Astrocyte (in vitro differentiated cells and primary cell): ENCODE results near the gene FER. TPM values are rescaled to one million over a fixed set of nuclear protein-coding genes. Genes with fewer than 3 reads are reported as not detected.
A peak's percentile ranks its signal among the peaks of the same experiment; 100 is the strongest.
"Not testable (repeated sequence)": the region's sequence is repeated elsewhere in the genome, so short reads cannot be mapped to it uniquely, and the experiment has no call there.

Experiments used
- DNase-seq: peaks from one replicate; pipeline ENCODE4 v3.0.0-alpha.2; 2010; ENCODE audit warnings: low read depth
- FAIRE-seq: peaks from 2 replicates; lab custom pipeline; 2011; peaks lifted over from hg19 to GRCh38; lab: Jason Lieb, UNC
- H2AFZ ChIP-seq: 2 replicates; pipeline ENCODE4 v1.6.0; 2012; ENCODE audit warnings: low read depth, low read length, inconsistent platforms
- H3K27ac ChIP-seq: 2 replicates; pipeline ENCODE4 v1.5.1; 2011; ENCODE audit warnings: low read depth, low read length, inconsistent platforms
- H3K27me3 ChIP-seq: 2 replicates; pipeline ENCODE4 v1.6.0; 2011; ENCODE audit warnings: low read length, inconsistent platforms; ENCODE audit not compliant: insufficient read depth
- H3K36me3 ChIP-seq: 2 replicates; pipeline ENCODE4 v1.5.1; 2011; ENCODE audit warnings: low read length, inconsistent platforms; ENCODE audit not compliant: insufficient read depth
- H3K4me1 ChIP-seq: 2 replicates; pipeline ENCODE4 v1.5.1; 2011; ENCODE audit warnings: low read length, inconsistent platforms; ENCODE audit not compliant: insufficient read depth
- H3K4me2 ChIP-seq: 2 replicates; pipeline ENCODE4 v1.6.0; 2012; ENCODE audit warnings: low read length, inconsistent platforms
- H3K4me3 ChIP-seq: 2 replicates; pipeline ENCODE4 v1.5.1; 2011; ENCODE audit warnings: low read depth, mild to moderate bottlenecking, low read length, inconsistent platforms; ENCODE audit not compliant: insufficient read depth
- H3K79me2 ChIP-seq: 2 replicates; pipeline ENCODE4 v1.6.0; 2012; ENCODE audit warnings: mild to moderate bottlenecking, low read length, inconsistent platforms; ENCODE audit not compliant: insufficient read depth
- H3K9ac ChIP-seq: 2 replicates; pipeline ENCODE4 v1.6.0; 2012; ENCODE audit warnings: mild to moderate bottlenecking, low read length, inconsistent platforms
- H3K9me3 ChIP-seq: 2 replicates; pipeline ENCODE4 v1.5.1; 2012; ENCODE audit warnings: low read depth, mild to moderate bottlenecking, low read length, inconsistent platforms; ENCODE audit not compliant: insufficient read depth
- H4K20me1 ChIP-seq: 2 replicates; pipeline ENCODE4 v1.6.0; 2012; ENCODE audit warnings: low read length, inconsistent platforms; ENCODE audit not compliant: insufficient read depth
- H3K27ac Mint-ChIP-seq: one replicate; pipeline ENCODE4 v1.8.0; 2021; ENCODE audit warnings: mild to moderate bottlenecking, mixed read lengths; ENCODE audit not compliant: unreplicated experiment
- H3K27me3 Mint-ChIP-seq: one replicate; pipeline ENCODE4 v1.8.0; 2021; ENCODE audit warnings: low read depth, mixed read lengths; ENCODE audit not compliant: unreplicated experiment
- H3K36me3 Mint-ChIP-seq: one replicate; pipeline ENCODE4 v1.8.0; 2021; ENCODE audit warnings: low read depth, mixed read lengths; ENCODE audit not compliant: unreplicated experiment
- H3K4me1 Mint-ChIP-seq: one replicate; pipeline ENCODE4 v1.8.0; 2021; ENCODE audit warnings: low read depth, mixed read lengths; ENCODE audit not compliant: unreplicated experiment
- H3K4me3 Mint-ChIP-seq: one replicate; pipeline ENCODE4 v1.8.0; 2021; ENCODE audit warnings: mild to moderate bottlenecking, moderate library complexity, mixed read lengths; ENCODE audit not compliant: unreplicated experiment
- H3K9me3 Mint-ChIP-seq: one replicate; pipeline ENCODE4 v1.8.0; 2021; ENCODE audit warnings: mild to moderate bottlenecking, mixed read lengths; ENCODE audit not compliant: unreplicated experiment
- EZH2 ChIP-seq: IDR thresholded peaks from 2 replicates; pipeline ENCODE4 v1.6.1; 2012; ENCODE audit warnings: mild to moderate bottlenecking, low read length, inconsistent platforms; ENCODE audit not compliant: insufficient read depth
- total RNA-seq: library from RNA; stranded (reverse); gene quantifications from 2 replicates; pipeline ENCODE4 v1.2.1, GENCODE V29; 2021
- TF ChIP-seq, protein P1 (sequence below): IDR thresholded peaks from 2 replicates; pipeline ENCODE4 v1.5.1; 2011; ENCODE audit warnings: low read depth, mild to moderate bottlenecking, inconsistent platforms, low read length, moderate library complexity; ENCODE audit not compliant: insufficient read depth

FER gene
- total RNA-seq, 1 donor from 2014 or later: 21.6 TPM

DNA sequence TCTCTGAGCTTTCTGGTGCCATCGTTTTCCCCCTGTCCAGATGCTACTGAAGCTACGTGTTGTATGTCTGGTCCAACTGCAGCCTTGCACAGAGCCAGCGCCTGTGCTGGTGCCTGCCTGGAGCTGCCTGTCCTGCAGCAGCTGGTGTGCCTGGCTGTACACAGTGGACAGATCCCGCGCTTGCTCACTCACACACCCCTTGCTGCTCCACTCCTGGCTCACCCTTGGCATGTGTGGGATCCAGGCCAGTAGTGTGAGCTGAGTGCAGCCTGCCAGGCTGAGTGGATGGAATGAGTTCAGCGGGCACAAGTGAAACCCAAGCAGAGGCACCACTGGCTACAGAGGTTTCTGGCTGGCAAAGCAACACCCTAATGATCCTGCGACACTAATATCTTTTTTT, 40.4 kb downstream of the FER start:
- Mint-ChIP-seq H3K36me3 (peaks cover 34% of the 10 kb centered on the region), H3K27ac (no peak overlapping the region)
- no peak for FAIRE-seq

DNA sequence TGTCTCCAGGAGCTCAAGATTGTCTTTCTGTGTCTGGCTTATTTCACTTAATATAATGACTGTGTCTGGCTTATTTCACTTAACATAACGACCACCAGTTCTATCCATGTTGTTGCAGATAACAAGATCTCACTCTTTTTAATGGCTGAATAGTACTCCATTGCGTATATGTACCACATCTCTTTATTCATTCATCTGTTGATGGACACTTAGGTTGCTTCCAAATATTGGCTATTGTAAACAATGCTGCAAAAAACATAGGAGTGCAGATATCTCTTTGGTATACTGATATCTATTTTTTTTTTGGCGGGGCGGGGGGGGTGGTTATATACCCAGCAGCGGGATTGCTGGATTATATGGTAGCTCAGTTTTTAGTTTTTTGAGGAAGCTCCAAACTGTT, 45.5 kb downstream of the FER start:
- Histone ChIP-seq H3K79me2 (peaks cover 32% of the 10 kb centered on the region), H3K4me1 (no peaks in the 10 kb centered on the region), H3K4me2 (no peak overlapping the region), H3K36me3 (no peaks in the 10 kb centered on the region), H3K9ac (no peak overlapping the region), H3K9me3 (no peaks in the 10 kb centered on the region), H3K27ac (no peak overlapping the region), H3K27me3 (no peaks in the 10 kb centered on the region), H2AFZ (no peak overlapping the region), H3K4me3 (no peak overlapping the region), H4K20me1 (no peaks in the 10 kb centered on the region)
- peak; percentile 20 for FAIRE-seq
- Mint-ChIP-seq H3K4me3 (no peak overlapping the region), H3K36me3 (peaks cover 15% of the 10 kb centered on the region), H3K27me3 (no peaks in the 10 kb centered on the region), H3K9me3 (no peaks in the 10 kb centered on the region), H3K4me1 (no peaks in the 10 kb centered on the region), H3K27ac (no peak overlapping the region)
- TF ChIP-seq, protein P1, sequence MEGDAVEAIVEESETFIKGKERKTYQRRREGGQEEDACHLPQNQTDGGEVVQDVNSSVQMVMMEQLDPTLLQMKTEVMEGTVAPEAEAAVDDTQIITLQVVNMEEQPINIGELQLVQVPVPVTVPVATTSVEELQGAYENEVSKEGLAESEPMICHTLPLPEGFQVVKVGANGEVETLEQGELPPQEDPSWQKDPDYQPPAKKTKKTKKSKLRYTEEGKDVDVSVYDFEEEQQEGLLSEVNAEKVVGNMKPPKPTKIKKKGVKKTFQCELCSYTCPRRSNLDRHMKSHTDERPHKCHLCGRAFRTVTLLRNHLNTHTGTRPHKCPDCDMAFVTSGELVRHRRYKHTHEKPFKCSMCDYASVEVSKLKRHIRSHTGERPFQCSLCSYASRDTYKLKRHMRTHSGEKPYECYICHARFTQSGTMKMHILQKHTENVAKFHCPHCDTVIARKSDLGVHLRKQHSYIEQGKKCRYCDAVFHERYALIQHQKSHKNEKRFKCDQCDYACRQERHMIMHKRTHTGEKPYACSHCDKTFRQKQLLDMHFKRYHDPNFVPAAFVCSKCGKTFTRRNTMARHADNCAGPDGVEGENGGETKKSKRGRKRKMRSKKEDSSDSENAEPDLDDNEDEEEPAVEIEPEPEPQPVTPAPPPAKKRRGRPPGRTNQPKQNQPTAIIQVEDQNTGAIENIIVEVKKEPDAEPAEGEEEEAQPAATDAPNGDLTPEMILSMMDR: no peak
- no peak for TF ChIP-seq EZH2
- no peak for DNase-seq

More for the DNA sequence above, 40.4 kb downstream of the FER start:
- H3K9ac ChIP-seq: no peak overlapping the region
- Mint-ChIP-seq H3K4me1 (no peaks in the 10 kb centered on the region), H3K9me3 (peaks cover 11% of the 10 kb centered on the region), H3K4me3 (no peak overlapping the region), H3K27me3 (no peaks in the 10 kb centered on the region)
- peaks cover 4% of the 10 kb centered on the region for H3K9me3 ChIP-seq
- no peaks in the 10 kb centered on the region for H3K36me3 ChIP-seq
- TF ChIP-seq EZH2: no peak
- TF ChIP-seq, protein P1: no peak
- H3K4me2 ChIP-seq: no peak overlapping the region
- peaks cover 14% of the 10 kb centered on the region for H4K20me1 ChIP-seq
- H3K79me2 ChIP-seq: peaks cover 62% of the 10 kb centered on the region
- H3K27ac ChIP-seq: no peak overlapping the region
- no peaks in the 10 kb centered on the region for H3K4me1 ChIP-seq
- no peaks in the 10 kb centered on the region for H3K27me3 ChIP-seq
- no peak overlapping the region for H3K4me3 ChIP-seq
- H2AFZ ChIP-seq: no peak overlapping the region
- DNase-seq: no peak

DNA sequence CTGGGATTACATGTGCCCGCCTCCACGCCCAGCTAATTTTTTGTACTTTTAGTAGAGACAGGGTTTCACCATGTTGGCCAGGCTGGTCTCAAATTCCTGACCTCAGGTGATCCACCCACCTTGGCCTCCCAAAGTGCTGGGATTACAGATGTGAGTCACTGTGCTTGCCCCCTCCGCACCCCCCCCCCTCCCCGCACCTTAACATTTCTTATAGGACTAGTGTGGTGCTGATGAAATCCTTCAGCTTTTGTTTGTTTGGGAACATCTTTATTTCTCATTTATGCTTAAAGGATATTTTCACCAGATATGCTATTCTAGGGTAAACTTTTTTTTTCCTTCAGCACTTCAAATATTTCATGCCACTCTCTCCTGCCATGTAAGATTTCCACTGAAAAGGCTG, 46.7 kb downstream of the FER start:
- H3K4me1 Mint-ChIP-seq, H3K4me2 ChIP-seq, H3K4me3 Mint-ChIP-seq, DNase-seq, H3K27ac ChIP-seq, FAIRE-seq, H3K27me3 ChIP-seq, H3K9ac ChIP-seq, H3K27me3 Mint-ChIP-seq, H2AFZ ChIP-seq, H3K9me3 ChIP-seq, H3K27ac Mint-ChIP-seq, H3K4me3 ChIP-seq, H3K36me3 ChIP-seq, H4K20me1 ChIP-seq, H3K9me3 Mint-ChIP-seq: not testable (repeated sequence)
- peaks cover 13% of the 10 kb centered on the region for H3K36me3 Mint-ChIP-seq
- Histone ChIP-seq H3K79me2 (peaks cover 32% of the 10 kb centered on the region), H3K4me1 (peaks cover 10% of the 10 kb centered on the region)
